ENCODE data around the gene CPT2. TPM values are rescaled to one million over a fixed set of nuclear protein-coding genes. Genes with fewer than 3 reads are reported as not detected.

CPT2 gene
- total and polyA plus RNA-seq, 2 of the 13 experiments (the other 11 are each of a cell fraction or from before 2014, with no cell fraction given), result 12.6 to 14.6 TPM

- intact Hi-C loops (cut with micrococcal nuclease; ENCODE audit: unreplicated experiment) (no loop called here), in situ Hi-C loops (cut with HindIII; ENCODE audit: extremely low pct_ligation_motif_present, low pct_unique_long_range_greater_than_20kb) (no loop called here)
- no peak overlapping the region for H2AFZ ChIP-seq (ENCODE audit: low read length)
- BruUV-seq (replicated peaks), result no TSS peak
- no peak overlapping the region for H3K4me2 ChIP-seq (ENCODE audit: low read depth, low read length)
- peaks cover 24 to 79% of the 10 kb centered on the region in 2 experiments for H3K36me3 ChIP-seq (replicated peaks in 1 of 2; ENCODE audit: control insufficient read depth in 1 of 2, insufficient read depth in 2 of 2, low read length in 2 of 2)
- H3K4me3 ChIP-seq (replicated peaks in 1 of 3; ENCODE audit: insufficient read depth in 1 of 3, low read depth in 2 of 3, low read length in 3 of 3), result no peak overlapping the region
- no peak for ATAC-seq
- ChIA-PET POLR2A (no interaction called here), CTCF (ENCODE audit: low intra/inter-chr PET ratio, low total read pairs) (no interaction called here)
- H3K9ac ChIP-seq (ENCODE audit: insufficient read depth, low read depth, low read length), result no peak overlapping the region
- no peak for DNase-seq (ENCODE audit: low spot score)
- H4K20me1 ChIP-seq (ENCODE audit: insufficient read depth, low read length), result no peaks in the 10 kb centered on the region
- H3K27me3 ChIP-seq (ENCODE audit: control insufficient read depth in 1 of 2, insufficient read depth in 2 of 2, low read length in 2 of 2), result no peaks in the 10 kb centered on the region
- no peaks in the 10 kb centered on the region for H3K9me3 ChIP-seq (ENCODE audit: low read length)
- H3K79me2 ChIP-seq (ENCODE audit: insufficient read depth, low read length), result no peaks in the 10 kb centered on the region
- no peak overlapping the region for H3K27ac ChIP-seq (ENCODE audit: extremely low read length, insufficient read depth, low read length)
- 95% methylated on average over 2 of the region's 2 CpGs for WGBS (ENCODE audit: low lambda C conversion rate)
- no peaks in the 10 kb centered on the region for H3K4me1 ChIP-seq (ENCODE audit: insufficient read depth, low read length)
- no peak for FAIRE-seq
- TF ChIP-seq ATF7 (IDR thresholded peaks at IDR 0.05) (no peak), ATF7 (CRISPR knock-in tag; IDR thresholded peaks at IDR 0.05) (no peak), ZSCAN5A (CRISPR knock-in tag; IDR thresholded peaks at IDR 0.05; ENCODE audit: borderline replicate concordance) (no peak), ZNF816 (CRISPR knock-in tag; IDR thresholded peaks at IDR 0.05; ENCODE audit: borderline replicate concordance) (no peak), NFAT5 (CRISPR knock-in tag; IDR thresholded peaks at IDR 0.05) (no peak), MED8 (CRISPR knock-in tag; IDR thresholded peaks at IDR 0.05; ENCODE audit: insufficient replicate concordance) (no peak), ZSCAN29 (CRISPR knock-in tag; conservative IDR thresholded peaks at IDR 0.05) (no peak), ZNF143 (CRISPR knock-in tag; IDR thresholded peaks at IDR 0.05) (no peak), MLLT10 (CRISPR knock-in tag; IDR thresholded peaks at IDR 0.05) (no peak), ZBTB49 (CRISPR knock-in tag; IDR thresholded peaks at IDR 0.05; ENCODE audit: borderline replicate concordance) (no peak), NFATC3 (CRISPR knock-in tag; IDR thresholded peaks at IDR 0.05) (no peak), ZBTB37 (CRISPR knock-in tag; IDR thresholded peaks at IDR 0.05) (no peak), TFAP4 (IDR thresholded peaks at IDR 0.05; ENCODE audit: borderline replicate concordance, low read depth) (no peak), ZNF253 (CRISPR knock-in tag; IDR thresholded peaks at IDR 0.05; ENCODE audit: borderline replicate concordance) (no peak)
Measured at GRCh38 chr1:53259932-53260331, 63.3 kb downstream of the CPT2 start.
